ENCODE data around the gene UBD.

Gene UBD

DNA sequence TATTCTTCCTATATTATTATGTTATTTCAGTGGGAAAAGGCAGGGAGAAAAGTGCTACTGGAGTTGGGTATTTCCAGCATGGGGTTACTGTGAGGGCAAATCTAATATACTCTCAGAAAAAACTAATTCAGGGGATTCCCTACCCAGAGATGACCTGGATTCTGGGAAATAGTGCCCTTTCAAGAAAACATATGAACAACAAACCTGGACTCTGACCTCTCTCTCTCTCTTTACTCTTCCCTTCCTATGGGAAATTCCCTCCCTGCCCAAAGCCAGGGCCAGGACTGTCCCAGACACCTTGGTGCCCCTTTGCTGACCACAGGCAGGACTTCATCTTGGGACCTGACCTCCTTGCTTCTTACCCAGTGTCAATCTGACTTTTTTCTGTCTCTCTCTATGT lies 1.6 kb upstream of the UBD start:
- DNase-seq (ENCODE audit: low read depth): no peak

DNA sequence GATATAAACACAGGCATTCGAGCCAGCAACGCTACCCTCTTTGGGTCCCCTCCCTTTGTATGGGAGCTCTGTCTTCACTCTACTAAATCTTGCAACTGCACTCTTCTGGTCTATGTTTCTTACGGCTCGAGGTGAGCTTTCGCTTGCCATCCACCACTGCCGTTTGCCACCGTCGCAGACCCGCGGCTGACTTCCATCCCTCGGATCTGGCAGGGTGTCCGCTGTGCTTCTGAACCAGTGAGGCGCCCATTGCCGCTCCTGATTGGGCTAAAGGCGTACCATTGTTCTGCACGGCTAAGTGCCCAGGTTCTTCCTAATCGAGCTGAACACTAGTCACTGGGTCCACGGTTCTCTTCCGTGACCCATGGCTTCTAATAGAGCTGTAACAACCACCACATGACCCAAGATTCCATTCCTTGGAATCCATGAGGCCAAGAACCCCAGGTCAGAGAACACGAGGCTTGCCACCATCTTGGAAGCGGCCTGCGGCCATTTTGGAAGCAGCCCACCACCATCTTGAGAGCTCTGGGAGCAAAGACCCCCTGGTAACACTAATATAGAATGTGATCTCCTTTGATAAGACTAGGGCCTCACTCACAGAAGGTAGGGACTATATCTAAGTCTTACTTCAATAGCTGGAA lies 973 bp downstream of the UBD start:
- DNase-seq (ENCODE audit: low read depth): no peak

DNA sequence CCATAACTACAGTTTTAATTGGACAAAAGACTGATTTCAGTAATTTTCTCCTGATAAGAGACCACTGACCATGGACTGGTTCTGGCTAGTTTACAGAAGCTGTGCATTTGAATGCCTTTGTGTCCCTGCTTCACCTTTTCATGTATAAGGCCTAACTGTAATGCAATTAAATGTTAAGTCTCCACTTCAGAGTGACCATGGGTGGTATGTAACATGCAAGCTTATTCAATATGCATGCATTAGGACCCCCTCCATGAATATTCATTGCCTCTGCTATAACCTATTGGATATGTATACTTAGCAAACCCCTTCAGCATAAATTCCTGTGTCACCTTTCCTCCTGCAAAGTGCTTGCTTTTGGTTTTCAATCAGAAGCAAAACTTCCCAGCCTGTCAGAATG lies 2.2 kb downstream of the UBD start:
- DNase-seq (ENCODE audit: low read depth): no peak

DNA sequence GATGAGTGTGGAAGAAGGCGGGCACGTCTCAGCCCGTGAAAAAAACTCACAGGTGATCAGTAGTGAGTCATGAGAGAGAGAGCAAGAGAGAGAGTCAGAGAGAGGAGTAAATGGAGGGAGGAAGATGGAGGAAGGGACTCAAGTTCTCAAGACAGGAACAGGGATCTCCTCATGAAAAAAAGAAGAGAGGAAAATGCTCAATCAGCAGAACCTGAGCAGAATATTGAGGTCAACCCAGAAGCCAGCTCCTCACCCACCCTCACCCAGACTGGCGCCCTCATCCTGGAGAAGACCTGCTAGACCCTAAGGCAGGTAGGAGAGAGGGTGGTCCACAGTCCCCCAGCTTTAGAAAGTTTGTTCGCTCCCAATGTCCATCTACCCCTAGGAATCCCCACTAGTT lies 4.8 kb downstream of the UBD start:
- DNase-seq (ENCODE audit: low read depth): no peak

DNA sequence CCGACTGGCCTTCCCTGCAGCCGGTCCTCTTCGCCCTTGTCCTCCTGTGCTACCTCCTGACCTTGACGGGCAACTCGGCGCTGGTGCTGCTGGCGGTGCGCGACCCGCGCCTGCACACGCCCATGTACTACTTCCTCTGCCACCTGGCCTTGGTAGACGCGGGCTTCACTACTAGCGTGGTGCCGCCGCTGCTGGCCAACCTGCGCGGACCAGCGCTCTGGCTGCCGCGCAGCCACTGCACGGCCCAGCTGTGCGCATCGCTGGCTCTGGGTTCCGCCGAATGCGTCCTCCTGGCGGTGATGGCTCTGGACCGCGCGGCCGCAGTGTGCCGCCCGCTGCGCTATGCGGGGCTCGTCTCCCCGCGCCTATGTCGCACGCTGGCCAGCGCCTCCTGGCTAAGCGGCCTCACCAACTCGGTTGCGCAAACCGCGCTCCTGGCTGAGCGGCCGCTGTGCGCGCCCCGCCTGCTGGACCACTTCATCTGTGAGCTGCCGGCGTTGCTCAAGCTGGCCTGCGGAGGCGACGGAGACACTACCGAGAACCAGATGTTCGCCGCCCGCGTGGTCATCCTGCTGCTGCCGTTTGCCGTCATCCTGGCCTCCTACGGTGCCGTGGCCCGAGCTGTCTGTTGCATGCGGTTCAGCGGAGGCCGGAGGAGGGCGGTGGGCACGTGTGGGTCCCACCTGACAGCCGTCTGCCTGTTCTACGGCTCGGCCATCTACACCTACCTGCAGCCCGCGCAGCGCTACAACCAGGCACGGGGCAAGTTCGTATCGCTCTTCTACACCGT lies 6.1 kb downstream of the UBD start:
- DNase-seq (ENCODE audit: low read depth): no peak

DNA sequence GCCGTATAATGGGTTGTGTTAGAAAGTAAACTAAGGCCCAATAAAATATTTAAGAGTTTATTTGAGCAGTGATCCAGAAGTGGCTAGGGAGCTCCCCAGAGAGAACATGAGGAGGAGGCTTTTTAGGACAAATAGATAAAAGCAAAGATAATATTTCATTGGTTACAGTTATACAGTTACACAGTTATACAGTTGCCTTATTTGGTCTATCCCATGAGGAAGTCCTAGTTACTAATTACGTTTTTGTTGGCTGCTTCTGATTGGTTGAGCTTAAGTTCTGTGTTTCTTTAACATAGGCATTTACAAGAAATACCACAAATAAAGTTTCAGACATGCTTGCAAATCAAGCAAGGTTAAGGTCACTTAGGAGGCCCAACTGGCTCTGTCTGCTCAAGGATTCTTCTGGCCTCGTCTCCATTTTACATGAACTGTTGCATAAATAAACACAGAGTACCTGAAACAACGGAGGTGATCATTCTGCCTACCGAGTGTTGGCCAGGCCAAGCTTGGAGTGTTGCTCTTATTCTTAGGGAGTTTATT lies 7.0 kb downstream of the UBD start:
- no peak for DNase-seq (ENCODE audit: low read depth)

DNA sequence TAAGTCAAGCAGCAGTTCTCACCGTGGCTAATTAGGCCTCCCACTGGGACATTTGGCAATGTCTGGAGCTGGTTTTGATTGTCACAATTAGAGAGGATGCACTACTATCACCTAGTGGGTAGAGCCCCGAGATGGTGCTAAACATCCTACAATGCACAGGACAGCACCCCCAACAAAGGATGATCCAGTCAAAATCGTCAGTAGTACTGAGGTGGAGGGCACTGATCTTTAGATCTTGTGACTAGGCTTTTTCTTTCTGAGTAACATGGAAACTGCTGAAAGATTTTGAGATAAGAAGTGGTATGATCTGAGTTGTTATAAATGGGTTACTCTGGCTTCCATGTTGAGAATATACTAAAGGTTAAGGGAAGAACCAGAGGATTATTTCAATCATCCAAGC lies 12.0 kb downstream of the UBD start:
- no peak for DNase-seq (ENCODE audit: low read depth)

DNA sequence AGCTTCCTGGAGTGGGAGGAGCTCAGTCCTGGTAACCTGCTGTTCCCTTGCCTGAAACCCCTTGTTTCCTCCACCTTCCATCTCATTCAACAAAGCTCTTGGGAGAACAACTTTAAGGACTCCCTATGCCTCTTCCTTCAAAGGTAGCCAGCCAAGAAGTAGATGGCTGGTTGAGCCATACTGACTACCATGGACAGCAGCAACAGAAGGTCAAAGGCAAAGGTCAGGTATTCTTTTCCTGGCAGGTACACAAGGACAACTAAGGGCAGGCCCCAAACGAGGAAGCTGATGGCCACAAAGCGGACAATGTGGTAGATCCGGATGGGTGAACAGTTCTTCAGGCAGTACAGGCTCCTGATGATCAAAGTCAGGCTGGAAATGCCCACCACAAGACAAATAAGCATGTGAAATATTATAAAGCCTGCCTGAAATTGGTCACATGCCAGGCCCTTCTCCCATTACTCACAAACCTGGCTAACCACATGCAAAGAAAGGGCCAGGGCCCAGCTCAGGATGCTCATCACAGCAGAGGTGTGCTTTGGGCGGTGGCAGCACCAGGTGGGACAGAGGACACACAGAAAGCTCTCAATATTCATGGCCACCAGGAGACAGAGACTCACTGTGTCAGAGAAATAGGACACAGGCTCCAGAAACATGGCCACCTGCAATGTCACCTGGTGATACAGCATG lies 21.7 kb downstream of the UBD start:
- no peak for DNase-seq (ENCODE audit: low read depth)

DNA sequence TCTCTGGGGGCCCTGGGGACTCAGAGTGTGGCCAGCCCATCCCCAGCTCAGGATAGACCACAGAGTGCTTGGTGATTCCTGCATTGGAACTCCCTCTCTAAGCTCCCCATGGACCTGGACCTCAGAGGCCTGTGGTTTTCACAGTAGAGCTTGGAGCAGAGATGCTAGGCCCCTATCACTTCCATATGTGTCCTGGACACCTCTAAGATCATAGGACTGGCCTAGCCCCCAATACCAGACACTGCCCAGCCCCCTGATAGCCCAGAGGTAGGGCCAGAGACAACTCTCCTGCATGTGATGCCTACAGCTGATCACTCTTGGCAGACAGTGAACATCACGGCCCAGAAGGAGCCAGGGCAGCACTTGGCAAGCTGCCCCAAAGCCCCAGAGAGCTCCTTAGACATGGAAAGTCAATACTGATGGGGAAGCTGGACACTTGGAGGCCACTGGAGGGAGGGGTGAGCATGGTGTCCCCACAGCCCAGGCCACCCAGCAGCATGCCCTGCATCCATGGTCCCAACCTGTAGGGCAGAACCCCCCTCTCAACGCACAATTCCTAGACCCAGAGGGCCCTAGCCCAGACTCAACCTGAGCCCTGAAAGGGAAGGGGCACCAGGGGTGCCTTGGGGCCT lies 27.1 kb downstream of the UBD start:
- DNase-seq (ENCODE audit: low read depth): no peak

DNA sequence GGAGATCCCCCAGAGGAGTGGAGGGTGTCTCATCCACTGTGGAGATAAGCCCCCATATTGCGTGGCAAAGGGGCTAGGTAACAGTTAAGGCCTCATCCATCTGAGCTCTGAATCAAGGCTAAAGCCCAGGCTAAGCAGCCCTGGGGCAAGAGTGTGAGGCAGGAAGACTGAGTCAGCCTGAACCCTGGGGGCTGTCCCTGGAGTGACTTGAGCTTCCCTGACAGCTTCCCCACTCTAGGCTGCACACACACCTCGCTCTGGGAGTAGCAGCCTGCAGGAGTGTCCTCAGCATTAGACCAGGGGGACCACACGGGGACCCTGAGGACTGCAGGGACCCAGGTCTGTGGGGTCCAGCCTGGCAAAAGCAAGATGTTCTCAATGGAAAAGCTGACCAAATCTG lies 27.9 kb downstream of the UBD start:
- DNase-seq (ENCODE audit: low read depth): no peak

DNA sequence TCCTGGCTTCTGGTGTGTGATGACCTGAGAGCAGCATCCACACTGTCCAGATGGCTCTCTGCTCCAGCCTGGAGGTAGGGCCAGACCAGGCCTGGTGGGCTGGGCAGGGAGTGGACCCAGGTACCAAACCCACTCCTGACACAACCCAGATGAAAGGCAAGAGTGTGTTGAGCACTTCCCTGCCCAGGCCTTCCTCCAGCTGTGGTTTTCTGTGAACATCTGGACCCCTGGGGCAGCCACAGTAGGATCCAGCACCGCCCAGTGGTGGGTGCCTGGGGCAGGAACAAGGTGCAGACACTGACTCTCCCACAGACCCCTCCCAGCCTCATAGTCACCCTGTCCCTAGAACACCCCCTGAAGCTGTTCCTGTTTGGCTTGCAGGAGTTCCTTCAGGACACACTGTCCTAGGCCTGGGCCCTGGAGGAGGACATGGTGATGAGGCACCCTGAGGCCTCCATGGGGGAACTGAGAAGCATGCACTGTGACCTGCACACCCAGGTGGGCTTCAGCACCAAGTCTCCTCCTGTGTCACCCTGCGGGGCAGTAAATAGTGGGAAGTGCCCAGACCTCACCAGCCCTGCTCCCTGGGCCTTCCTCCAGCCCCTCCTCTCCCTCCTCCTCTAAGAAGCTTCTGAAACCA lies 28.7 kb downstream of the UBD start:
- no peak for DNase-seq (ENCODE audit: low read depth)

DNA sequence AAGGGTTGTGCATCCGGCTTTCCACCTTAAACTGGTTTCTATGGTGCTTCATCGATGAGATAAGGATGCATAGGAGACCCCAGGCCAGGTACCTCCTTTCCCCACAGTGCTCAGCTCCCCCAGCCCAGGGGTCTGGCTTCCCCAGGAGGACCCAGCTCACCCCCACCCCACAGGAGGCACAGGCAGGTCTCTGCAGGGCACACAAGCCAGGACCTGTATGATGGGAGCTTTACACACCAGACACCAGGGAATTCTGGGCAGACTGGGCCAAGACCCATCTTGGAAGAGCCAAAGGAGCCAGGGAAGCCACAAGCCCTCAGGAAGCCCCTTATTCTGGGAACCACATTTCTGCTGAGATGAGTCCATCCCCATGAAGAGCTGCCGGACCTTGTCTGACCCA lies 29.6 kb downstream of the UBD start:
- DNase-seq (ENCODE audit: low read depth): no peak

DNA sequence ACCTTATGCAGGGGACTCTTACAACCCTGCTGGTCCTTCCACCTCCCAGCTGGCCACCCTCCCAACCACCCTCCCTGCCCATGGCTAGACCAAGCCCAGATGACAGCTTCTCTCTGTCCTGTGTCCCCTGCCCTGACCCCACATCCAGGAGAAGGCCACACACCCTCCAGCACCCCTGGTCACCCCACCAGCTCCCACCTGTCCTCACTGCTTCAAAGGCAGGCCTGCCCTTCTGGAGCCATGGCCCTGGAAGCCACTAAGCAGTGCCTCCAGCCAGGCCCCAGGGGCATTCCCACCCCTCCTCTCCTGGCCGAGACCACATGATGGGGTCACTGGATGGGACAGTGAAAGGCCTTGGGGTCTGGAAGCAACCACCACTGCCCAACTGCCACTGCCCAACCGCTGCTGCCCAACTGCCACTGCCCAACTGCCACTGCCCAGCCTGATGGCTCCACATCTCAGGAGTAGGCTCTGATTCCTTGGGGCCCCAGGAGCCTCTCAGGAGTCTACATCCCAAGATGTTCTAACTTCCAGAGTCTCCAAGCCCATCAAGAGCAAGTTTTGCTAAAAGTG lies 30.5 kb downstream of the UBD start:
- DNase-seq (ENCODE audit: low read depth): no peak

DNA sequence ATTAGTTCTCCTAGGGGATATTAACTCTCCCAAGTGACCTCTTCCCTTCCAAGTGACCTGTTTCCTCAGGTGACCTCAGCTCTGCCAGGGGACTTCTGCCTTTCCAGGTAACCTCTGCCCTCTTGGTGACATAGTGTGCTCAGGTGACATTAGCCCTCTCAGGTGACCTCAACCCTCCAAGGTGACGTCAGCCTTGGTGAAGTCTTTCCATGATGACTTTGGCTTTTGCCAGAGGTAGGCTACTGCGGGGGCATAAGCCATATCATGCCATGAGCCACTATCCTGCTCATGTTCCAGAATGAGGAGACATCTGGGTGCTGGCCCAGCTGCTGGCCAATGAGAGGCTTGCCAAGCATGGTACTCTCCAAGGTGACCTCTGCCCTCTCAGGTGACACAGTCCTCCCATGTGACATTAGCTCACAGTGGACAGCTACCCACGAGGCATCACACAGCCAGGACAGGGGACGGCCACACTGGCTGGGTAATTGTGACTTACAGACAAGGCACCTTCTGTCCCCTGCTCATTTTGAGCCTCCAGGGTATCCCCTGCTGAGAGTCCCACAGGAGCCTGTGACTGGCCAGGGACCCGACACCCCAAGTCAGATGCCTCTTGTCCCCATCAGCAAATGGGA lies 31.1 kb downstream of the UBD start:
- no peak for DNase-seq (ENCODE audit: low read depth)

DNA sequence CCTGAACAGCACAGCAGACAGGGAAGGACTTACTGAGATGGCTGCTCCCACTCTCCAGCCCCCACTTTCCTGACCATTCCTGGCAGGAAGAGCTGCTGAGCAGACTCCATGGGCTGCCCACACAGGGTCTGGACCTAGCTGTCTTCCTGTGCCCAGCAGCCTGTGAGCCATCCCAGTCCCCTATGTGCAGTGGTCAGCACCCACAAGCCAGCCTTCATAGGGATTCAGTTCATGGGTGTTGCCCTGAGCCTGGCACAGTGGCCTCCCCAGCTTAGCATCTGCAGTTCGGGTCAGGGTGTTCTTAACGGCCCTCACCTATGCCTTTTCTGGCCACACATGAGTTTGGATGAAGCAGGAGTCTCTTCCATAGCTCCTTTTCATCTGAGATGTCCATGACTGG lies 32.0 kb downstream of the UBD start:
- DNase-seq (ENCODE audit: low read depth): no peak

DNA sequence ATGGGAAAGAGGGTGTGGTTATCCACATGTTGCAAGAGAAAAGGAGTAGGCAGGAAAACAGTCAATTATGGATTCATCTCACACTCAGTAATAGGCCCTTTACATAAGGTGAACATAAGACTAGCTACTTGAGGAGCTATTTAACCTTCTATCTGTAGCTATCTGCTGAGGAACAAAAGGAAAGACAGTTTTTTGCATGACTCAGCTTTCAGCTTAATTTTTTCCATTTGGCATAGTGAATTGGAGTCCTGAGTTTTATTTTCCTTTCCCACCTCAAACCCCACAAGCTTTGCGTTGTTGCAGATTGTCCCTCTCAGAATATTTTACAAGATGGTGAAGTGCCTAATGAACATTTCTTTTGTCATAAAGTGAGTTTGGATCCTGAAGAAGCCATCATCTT lies 32.4 kb downstream of the UBD start:
- no peak for DNase-seq (ENCODE audit: low read depth)

DNA sequence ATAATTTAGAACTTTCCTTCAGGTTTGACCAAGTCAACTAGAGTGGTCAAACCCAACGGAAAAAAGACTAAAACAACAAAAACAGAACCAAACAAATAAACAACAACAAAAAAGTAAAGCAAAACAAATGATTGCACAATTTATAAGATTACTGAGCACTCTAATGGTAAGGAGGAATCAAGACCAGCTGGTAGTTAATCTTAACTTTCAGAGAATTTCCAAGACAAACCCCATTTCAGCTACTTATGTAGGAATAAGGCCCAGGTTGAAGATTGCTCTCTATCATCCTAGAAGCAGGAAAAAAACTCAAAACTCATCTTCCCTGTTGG lies 34.3 kb downstream of the UBD start:
- DNase-seq (ENCODE audit: low read depth): no peak

DNA sequence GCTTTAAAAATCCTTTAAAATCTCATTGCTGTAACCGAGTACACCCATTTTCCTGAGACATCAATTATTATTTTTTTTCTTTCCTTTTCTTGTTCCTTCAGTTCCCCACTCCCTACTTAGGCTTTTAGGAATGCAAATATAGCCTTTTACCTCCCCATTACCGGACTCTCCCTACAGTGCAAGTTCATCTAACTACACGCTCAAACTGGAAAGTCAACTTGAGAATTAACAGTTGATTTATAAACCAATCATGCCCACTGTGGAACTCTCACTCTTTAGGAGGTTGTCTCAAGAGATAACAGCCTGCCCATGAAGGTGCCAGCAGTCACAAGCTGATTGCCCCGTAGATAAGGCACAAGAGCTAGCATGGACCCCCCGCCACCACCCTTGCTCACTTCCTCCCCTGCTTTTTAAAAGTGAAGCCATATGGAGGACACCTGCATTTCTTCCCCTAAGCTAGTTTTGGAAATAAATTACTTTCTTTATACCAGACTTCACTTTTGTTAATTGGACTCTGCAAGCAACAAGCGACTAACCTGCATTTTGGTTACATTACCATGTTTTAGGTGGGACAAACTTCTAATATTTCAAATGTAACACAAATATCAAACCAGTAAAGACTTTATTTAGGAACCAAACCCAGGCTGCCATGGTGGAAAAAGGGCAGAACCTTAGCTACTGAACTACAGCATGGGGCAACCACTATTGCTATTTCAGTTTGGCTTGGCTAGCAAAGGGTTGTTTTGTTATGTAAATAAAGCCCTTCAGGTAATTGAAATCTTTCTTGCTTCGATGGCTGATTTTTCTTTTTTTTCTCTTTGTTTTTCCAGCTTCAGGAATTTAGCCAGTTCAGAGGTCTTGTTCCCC lies 34.9 kb downstream of the UBD start:
- DNase-seq (ENCODE audit: low read depth): no peak

DNA sequence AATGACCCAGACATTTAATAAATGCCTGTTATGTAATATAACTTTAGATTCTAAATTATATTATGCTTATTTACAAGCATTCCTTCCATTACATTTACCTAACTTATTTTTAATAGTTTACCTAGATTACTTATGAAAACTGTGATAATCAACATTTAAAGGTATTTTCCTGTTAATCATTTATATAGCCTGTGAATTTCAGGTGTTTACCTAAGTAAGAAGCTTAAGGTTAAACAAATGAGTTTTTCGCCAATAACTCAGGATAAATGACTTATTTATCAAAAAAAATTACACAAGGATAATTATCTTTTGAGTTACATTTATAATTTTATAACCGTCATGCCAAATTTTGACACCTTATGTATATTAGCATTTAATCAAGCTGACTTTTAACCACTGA lies 35.5 kb downstream of the UBD start:
- DNase-seq (ENCODE audit: low read depth): no peak

DNA sequence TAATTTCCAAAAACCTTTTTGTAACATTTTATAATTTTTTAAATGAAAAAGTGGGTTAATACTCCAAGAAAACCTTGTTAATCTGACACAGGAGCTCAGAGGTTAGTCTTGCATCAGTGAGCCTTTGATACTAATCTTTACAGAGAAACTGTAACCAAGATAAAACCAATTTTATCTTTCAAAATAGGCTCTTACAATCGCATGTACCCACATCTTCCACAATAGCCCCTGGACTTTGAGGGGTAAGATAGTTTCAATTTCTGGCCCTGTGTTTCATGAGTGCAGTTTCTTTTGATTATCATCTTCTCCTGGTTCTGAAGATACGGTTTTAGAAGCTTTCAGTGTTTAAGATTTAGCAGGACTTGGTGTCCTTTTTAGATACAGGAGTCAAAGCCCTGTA lies 37.3 kb downstream of the UBD start:
- DNase-seq (ENCODE audit: low read depth): no peak
